GM13977 (cell line): ENCODE results near the gene OR2H1.

Experiments used
- DNase-seq: peaks from one replicate; pipeline ENCODE4 v3.0.0; 2012; ENCODE audit warnings: low spot score
- in situ Hi-C: fragments of 300-500 bp; cut with MboI; formaldehyde crosslinking; loops from one replicate; pipeline ENCODE4 v1.12.0; 2022; ENCODE audit warnings: low sequenced_read_pairs, low pct_unique_long_range_greater_than_20kb, mixed read lengths, inconsistent platforms; ENCODE audit not compliant: unreplicated experiment
- TF ChIP-seq, protein P1 (sequence below): IDR thresholded peaks from 2 replicates; pipeline ENCODE4 v1.5.1; 2012; ENCODE audit warnings: mild to moderate bottlenecking, control low read depth; ENCODE audit not compliant: insufficient read depth; ENCODE audit errors: extremely low read depth, missing control alignments

OR2H1 gene

DNA sequence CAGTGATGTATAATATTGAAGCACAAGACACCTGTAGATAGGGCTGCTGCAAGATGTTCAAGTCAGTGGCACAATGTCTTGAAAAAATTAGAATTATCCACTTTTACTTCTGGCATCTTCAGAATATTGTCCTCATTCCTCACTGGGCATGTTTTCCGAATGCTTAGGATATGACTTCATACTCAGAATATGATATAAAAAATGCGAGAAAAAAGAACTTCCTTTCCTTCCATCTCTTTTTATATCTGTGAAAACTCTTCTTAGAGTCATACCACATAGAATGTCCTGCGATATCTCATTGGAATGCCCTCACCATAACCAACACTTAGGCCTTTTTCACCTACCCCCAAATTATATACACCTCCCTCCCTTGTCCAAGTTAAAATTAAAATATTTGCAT, 26.2 kb downstream of the OR2H1 start:
- TF ChIP-seq, protein P1, sequence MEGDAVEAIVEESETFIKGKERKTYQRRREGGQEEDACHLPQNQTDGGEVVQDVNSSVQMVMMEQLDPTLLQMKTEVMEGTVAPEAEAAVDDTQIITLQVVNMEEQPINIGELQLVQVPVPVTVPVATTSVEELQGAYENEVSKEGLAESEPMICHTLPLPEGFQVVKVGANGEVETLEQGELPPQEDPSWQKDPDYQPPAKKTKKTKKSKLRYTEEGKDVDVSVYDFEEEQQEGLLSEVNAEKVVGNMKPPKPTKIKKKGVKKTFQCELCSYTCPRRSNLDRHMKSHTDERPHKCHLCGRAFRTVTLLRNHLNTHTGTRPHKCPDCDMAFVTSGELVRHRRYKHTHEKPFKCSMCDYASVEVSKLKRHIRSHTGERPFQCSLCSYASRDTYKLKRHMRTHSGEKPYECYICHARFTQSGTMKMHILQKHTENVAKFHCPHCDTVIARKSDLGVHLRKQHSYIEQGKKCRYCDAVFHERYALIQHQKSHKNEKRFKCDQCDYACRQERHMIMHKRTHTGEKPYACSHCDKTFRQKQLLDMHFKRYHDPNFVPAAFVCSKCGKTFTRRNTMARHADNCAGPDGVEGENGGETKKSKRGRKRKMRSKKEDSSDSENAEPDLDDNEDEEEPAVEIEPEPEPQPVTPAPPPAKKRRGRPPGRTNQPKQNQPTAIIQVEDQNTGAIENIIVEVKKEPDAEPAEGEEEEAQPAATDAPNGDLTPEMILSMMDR, result no peak
- in situ Hi-C loops, result no loop called here
- no peak for DNase-seq

DNA sequence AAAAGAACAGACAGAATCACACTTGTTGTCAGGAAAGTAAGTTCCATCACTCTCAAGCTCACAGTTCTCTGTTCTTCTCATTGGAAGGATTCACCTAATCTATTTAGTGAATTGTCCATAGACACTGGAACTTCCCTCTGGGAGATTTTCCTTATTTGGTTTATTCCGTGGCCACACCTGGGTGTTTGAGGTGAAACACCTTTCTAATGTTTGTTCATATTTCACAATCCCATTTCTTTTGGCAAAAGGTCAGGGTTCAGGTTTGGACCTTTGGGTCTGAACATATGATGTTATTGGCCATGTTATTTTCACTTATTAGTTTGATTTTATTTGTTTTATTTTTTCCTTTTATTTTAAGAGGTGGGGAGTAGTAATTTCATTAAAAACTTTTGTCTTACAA, 26.8 kb downstream of the OR2H1 start:
- TF ChIP-seq, protein P1, result no peak
- no peak for DNase-seq
- in situ Hi-C loops, result no loop called here

DNA sequence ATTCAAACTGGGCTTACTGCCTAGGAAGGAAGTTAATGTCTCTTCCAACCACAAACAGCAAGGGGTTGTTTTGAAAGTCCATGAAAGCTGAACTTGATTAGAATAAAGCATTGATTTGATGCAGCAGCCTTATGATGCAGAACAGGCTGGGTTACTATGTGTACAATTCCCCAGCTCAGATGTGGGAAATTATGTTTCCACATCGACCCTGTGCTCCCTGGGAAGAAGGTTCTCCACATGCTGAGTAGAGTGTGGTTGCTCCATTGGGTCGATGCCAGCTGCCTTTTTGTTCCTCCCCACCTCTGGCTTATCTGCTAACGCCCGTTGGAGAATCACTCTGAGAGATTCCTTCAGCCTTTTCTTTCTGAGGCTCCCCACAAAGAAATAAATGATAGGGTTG, 29.6 kb downstream of the OR2H1 start:
- in situ Hi-C loops, result no loop called here
- TF ChIP-seq, protein P1, result no peak
- DNase-seq, result no peak

DNA sequence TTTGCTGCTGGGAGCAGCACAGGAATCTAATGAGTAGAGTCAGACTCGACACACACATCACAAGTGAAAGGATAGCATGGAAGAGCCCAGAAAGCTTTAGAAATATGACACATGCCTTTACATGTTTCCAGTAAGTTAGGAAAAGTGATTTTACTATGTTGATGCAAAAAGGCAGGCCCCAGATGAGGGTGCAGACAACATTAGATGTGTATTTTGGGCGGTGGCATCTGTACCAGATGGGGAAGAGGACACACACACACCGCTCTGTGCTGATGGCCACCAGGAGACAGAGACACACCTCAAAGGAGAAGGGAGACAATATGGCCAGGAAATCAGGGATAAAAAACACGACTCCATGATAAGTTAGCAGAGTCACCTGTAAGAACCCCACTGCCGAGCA, 30.2 kb downstream of the OR2H1 start:
- in situ Hi-C loops, result no loop called here
- no peak for DNase-seq
- TF ChIP-seq, protein P1, result no peak

DNA sequence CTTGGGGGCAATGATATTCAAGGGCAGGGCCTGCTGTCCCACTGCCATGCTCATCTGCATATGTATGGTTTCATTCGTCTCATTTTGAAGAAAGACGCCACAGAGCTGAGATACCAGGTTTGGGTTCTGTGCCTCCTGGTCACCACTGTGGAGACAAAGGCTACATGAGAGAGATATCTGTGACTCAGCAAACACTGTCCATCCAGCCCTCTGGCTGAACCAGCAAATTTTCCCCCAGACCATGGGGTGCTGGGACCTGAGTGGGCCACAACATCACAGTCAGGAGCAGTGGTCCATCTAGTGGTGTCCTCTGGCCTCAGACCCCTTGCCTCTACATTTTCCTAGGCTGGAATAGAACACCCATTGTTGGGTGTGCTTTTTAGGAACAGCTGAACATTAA, 30.7 kb downstream of the OR2H1 start, which contains the start of gene MAS1L:
Gene MAS1L (minus strand): TSS at position 297 of the 400 bp plus-strand sequence. CDS start 54 bp downstream, at position 243.
- in situ Hi-C loops, result no loop called here
- no peak for DNase-seq
- TF ChIP-seq, protein P1, result no peak

DNA sequence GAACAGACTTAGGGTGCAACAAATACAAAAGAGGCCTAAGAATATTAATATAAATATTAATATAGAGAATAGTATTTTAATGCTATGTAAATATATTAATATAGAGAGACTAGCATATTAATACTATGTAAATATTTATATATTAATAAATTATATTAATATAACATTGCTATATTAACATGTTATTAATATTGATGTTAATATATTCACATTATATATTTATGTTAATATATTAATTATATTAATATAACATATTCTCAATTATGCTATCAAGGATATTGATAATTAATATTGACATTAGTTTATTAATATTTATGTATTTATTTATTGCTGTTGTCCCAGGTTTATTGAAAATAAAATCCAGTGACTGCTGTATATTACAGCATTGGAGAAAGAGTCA, 31.9 kb downstream of the OR2H1 start:
- DNase-seq, result no peak
- TF ChIP-seq, protein P1, result no peak
- in situ Hi-C loops, result no loop called here

DNA sequence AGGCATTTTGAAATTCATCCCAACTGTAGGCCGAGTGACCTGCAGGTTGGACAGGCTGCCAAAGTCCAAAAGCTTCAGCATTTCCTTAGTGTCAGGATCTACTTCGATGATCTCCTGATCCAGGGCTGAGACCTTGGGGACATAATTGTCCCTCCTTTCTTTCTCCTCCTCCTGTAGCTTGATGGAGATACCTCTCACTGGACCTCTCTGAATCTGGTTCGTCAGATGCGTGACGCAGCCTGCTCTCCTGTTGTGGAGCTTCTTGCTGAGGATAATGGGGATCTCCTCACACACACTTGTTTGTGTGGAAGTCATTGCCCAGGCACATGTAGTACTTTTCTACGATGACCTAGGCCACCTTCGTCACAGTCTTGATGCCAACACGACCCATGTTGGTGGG, 32.3 kb downstream of the OR2H1 start:
- DNase-seq, result no peak
- TF ChIP-seq, protein P1, result no peak
- in situ Hi-C loops, result no loop called here
